Glomerular visceral epithelial cell (primary cell): ENCODE results near the gene ARCN1.
"Not testable (repeated sequence)": the region's sequence is repeated elsewhere in the genome, so short reads cannot be mapped to it uniquely, and the experiment has no call there.

ENCODE experiments used
- DNase-seq: peaks from one replicate; pipeline ENCODE4 v3.0.0-alpha.2; 2016; ENCODE audit errors: extremely low spot score

ARCN1 gene

DNA sequence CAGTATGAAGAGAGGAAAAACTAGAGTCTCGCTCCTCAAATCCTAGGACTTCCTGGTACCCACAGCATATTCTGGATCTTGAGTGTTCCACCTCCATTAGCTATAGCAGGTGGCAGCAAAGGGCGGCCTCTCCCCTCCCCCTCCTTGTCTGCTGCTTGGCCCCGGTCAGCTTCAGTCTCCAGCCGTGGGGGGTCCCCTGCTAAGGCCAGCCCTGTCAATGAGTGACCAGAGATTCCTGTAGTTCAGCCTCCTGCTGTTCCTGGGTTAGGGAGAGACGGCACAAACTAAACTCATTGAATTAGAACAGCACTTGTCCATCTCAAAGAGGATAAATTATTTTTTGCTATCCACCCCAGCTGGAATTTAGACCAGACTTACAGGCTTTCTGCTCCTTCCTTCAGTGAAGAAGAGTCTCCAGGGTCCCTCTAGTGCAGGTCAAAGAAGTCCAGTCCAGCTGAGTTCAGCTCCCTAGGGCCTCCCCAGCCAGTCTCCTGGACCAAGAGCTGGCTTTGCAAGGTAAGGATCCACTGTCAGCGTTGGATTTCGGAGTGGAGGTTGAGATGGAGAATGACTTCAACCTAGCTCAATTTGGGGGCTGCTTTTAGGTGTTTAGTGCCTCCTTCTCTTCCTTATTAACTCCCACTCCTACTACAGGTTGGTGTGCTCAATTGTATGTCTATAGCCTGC lies 34.1 kb downstream of the ARCN1 start:
- DNase-seq = peak; percentile 86

DNA sequence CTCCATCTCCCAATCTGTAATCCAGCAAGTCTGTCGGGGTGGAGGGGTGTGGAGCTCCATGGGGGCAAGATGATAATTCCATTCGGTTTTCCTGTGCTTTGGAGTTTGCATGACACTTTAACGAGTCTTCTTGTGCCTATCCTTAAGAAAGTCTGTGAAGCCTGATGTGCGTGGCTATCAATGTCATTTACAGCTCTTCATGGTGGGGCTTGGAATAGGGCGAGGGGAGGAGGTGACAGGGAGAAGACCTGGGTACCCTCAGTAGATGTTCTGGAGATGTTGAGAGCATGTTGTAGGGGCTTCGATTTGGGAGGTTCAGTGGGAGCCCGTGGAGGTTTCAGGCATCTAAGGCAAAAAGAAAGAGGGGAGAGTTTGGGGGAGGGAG lies 34.6 kb downstream of the ARCN1 start:
- DNase-seq = no peak

DNA sequence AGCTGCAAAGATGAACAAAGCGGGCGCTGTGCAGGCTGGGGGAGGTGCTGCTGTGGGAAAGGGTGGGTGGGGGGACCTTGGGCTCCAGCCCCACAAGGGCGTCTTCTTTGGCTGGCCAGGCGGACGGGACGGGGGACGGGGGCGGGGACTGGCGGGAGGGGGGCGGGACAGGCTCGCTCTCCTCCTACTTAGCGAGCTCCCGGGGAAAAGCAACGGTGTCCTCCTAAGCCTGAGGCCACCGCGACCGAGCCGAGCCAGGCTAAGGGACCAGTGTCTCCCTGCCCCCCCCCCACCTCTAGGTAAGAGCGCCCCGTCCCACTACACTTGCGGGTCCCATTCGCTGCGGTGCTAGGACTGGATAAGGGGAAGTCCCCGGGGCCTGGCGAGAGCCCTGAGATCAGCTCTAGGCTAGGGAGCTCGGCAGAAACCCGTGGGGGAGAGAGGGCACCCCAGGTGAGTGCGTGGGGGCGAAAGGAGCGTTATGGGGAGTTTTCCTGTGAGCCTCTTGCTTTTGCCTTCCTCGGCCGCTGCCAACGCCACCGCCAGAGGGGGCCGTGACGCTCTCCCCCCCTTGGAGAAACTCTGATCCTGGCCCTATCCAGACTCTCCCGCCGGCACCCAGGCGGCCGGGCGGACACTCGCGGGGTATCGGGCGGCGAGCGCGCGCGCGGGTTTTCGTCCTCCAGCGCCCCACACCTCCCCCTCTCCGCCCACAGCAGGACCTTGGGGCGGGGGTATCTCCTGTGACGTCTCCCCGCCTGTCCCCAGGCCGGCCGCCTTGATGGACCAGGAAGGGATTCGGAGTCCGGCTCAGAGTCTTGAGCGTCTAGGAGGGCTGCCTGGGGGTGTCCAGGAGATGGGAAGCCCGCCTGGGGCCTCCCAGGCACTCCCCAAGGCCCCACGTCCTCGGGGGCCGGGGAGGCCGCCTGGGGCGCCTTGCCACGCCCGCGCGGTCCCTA lies 35.5 kb downstream of the ARCN1 start, which contains the start of gene PHLDB1:
TSS of gene PHLDB1 (plus strand) at position 215 of the 959 bp plus-strand sequence. CDS start 6,222 bp downstream, outside the sequence.
- DNase-seq = peak; percentile 73

DNA sequence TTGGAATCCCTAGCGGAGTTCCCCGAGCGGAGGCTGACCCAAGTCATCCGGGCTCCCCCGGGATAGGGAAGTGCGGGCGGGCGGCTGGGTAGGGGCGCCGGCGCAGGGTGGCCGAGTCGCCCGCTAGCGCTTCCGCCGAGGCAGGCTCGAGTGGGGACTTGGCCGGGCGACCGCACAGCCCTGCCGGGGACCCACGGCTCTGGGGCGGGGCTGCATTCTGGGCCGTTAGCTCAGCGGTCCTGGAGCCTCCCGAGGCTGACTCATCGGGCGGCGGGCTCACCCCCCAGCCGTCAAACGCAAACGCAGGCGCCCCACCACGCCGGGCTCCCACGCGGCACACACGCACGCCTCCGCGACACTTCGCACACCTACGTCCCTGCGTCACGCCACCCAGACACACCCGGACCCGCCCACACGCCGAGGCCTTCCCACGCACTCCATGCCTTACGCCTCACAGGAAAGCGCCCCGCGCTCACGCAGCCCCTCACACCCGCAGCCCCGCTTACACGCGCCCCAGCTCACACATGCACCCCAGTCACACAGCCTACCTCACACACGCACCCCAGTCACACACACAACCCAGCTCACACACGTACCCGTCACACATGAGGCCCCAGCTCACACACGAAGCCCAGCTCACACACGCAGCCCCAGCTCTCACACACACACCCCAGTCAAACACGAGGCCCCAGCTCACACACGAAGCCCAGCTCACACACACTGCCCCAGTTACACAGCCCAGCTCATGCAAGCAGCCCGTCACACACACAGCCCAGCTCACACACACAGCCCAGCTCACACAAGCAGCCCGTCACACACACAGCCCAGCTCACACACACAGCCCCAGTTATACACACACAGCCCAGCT lies 36.4 kb downstream of the ARCN1 start:
- peak; percentile 75 for DNase-seq

DNA sequence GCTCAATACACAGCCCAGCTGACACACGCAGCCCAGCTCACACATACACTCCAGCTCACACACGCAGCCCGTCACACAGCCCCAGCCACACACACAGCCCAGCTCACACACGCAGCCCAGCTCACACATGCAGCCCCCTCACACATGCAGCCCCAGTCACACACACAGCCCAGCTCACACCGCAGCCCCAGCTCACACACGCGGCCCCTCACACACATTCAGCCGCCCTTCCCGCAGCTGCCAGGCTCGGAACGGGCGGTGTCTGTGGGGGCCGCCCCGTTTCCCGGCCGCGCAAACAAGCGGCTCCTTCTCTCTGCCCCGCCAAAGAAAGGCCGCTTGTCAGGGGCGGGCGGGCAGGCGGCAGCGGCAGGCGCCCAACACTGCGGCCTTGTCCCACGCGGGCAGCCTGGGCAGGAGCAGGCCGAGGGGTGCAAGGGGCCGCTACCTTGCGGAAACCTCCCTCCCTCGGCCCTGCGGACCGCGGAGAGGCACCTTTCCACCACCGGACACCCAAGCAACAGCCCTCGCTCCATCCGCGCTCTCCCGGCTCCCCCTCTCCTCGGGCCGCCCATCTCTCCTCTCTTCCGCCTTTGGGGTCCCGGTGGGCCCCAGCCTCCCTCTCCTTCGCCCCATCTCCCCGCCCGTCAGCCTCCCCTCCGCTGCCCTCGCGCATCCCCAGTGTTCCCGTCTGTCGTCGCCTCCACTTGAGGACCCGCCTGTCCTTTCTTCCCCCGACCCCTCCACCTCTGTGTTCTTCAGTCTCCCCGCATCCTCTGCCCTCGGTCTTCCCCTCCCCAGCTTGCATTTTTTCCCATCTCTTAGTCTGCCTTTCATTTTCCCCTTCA lies 37.4 kb downstream of the ARCN1 start:
- DNase-seq = no peak

DNA sequence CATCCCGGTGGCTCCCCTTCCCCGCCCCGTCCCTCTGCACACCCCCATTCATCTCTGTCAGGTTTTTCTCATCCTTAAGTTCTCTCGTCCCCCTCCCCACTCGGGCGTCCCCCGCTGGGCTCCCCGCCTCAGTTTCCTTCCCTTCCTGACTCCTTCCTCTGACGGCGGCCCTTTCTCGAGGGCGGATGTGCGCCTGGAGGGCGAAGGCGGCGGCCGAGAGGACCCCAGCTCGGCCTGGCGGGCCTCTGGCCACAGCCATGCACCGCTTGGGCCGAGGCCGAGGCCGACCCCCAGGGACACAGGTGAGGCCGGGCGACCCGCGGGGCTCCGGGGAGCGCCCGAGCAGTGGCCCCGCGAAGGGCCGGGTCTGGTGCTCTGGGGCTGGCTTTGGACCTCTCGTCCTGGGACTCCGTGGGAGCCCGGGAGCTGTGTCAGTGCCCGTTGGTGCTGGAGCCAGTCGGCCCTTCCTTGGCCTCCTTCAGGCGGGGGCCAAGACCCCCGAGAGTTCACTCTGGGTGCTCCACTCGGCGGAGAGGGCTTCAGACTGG lies 38.1 kb downstream of the ARCN1 start:
- DNase-seq = no peak

DNA sequence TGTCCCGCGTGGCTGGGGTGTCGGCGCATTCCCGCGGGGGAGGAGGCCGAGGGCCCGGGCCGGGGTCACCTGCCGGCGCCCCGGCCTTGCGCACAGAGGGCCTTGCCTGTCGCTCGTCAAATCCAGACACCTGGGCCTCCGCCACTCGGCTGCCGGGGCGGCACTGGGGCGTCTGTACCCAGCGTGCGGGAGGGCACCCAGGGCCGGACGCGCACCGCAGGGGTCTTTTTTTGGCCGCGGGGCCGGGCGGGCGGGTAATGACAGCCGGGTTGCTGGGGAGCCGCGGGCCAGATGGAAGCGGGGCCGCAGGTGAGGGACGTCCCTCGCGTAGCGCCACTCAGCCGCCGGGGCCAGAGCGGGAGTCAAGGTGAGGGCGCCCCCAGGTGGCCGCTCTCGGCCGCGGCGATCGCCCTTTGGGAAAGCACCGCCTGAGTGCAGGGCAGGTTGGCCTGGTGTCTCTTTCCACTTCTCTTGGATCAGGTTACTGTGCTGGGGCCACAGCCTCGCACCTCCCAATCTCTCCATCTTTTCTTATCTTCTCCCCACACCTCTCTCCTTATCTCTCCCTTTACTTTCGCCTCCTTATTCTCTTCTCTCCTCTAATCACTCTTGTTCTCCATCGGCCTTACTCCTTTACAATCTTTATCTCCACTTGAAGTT lies 38.7 kb downstream of the ARCN1 start:
- peak; percentile 70 for DNase-seq

DNA sequence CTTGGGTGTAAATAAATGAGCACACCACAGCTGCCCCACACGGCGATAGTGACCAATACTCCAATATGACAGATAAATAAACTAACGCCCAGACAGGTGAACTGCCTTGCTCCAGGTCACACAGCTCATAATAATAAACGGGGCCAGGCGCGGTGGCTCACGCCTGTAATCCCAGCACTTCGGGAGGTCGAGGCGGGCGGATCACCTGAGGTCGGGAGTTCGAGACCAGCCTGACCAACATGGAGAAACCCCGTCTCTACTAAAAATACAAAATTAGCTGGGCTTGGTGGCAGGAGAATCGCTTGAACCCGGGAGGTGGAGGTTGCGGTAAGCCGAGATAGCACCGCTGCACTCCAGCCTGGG lies 39.2 kb downstream of the ARCN1 start:
- not testable (repeated sequence) for DNase-seq

DNA sequence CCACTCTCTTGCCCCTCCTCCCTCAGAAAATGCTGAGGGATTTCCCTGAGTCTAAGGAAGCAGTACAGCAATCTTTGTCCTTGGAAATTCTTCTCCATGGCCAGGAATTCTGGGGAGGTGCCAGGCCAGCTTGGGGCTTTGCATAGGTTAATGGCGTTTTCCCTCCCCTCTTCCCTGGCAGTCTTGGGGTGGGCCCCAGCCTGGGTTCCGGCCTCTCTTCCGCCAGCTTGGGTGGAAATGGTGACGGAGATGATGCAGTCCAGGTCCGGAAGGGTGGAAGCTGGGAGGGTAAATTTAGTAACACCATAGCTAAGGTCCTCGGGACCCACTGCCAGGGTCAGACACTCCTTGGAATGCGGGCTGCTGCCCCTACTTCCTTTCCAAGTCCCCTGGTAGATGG lies 40.2 kb downstream of the ARCN1 start:
- no peak for DNase-seq

DNA sequence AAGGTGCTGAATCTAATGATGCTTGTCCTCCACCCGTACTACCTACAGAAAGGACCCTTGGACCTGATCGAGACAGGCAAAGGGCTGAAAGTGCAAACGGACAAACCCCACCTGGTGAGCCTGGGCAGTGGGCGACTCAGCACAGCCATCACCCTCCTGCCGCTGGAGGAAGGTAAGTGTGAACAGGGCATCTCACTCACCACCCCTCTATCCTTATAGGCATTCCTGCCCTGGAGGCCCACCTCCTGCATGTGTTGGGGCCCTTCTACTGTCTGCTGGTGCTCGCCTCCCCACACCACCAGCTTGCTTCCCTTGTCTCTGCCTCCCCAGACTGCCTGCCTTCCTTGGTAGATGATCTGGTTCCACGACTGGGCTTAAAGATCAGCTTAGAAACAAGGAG lies 42.3 kb downstream of the ARCN1 start:
- no peak for DNase-seq

DNA sequence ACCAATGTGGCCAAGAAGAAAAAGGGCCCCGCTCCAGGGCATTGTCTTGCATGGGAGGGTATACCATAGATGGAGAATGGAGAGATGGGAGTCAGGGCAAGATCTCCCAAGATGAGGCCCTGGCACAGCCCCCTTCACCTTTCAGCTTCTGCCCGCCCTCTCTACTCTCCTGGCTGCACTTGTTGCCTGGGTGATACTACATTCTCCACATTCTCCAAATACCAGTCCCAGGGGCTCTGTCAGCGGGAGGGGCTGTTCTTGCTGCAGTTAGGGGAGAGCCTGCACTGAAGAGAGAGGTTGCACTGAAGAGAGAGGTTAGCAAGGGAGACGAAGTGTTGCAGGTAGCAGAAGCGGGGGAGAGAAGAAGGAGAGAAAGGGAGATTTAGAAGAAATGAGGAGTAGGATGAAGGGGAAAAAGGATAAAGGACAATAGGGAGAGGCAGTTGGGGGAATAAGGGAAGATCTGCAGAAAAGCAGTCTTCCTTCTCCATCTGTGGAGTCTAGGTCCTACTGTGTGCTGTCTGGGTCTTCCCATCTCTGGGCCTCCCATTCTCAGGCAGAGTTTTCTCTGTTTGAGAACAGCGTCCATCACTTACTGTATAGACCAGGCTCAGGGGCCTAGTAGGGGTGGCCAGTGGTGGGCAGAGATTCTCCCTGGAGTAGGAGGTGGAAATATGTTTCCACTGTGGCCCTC lies 43.2 kb downstream of the ARCN1 start:
- DNase-seq = peak; percentile 75

DNA sequence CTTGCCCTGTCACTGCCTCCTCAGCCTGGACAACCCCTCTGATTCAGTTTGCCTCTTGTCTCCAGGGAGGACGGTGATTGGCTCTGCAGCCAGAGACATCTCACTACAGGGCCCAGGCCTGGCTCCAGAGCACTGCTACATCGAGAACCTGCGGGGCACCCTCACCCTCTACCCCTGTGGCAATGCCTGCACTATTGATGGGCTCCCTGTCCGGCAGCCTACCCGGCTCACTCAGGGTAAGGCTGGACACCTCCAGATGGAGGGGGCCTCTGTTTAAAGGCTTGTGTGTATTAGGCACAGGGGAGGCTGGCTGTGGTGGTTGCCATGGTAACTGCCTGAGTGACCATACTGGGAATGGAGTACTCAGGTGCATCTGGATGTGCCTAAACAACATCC lies 43.8 kb downstream of the ARCN1 start:
- no peak for DNase-seq

DNA sequence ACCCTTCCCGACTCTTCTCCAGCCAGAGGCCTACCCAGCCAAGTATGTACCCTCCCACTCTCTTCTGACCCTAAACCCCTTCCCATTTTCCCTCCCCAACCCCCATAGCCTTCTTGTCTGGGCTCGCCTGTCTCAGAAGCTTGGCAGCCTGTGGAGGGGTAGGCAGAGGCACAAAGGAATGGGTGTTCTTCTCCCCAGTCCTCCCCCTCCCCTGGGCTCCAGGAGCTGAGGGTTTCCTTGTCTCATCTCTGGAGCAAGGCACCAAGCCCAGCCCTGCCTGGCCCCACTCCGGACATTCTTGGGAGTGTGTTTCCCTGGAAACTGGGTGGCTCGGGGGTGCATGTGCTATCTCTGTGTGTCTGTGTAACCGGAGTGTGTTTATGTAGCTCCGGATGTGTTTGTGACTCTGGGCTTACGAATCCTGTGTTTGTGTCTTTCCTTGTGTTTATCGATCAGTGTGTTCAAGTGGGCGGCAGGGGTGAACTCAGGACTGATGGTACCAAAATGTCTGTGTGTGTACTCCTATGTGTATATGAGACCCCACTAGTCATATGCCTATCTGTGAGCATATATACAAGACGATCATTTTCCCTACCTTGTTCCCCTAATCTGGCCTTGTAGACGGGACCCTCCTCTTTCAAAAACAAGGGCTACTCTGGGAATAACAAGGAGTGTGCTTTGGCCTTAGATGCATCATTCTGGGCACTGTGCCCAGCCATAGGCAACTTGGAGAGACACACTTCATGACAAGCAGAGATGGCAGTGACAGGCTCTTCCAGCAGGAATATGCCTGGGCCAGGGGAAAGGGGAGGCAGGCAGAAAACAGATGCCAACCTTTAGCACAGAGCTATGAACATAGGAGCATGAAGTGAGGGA lies 46.1 kb downstream of the ARCN1 start:
- no peak for DNase-seq

DNA sequence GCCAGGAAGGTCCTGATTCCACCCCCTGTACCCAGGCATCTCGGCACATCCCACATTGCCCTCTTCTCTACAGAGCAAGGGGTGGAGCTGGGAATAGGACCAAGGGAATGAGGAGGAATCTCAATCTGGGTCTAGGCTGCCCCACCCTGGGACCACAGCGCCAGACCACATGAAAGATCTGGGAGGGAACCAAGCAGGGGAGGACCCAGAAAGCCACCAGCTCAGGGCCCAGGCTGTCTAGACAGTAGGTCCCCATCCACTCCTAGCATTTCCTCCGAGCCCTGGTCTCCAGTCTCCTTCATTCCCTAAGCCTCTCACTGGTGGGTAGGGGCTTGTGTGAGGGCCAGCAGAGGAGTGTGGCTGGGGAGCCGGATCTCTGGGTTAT lies 46.8 kb downstream of the ARCN1 start:
- DNase-seq = peak; percentile 83

DNA sequence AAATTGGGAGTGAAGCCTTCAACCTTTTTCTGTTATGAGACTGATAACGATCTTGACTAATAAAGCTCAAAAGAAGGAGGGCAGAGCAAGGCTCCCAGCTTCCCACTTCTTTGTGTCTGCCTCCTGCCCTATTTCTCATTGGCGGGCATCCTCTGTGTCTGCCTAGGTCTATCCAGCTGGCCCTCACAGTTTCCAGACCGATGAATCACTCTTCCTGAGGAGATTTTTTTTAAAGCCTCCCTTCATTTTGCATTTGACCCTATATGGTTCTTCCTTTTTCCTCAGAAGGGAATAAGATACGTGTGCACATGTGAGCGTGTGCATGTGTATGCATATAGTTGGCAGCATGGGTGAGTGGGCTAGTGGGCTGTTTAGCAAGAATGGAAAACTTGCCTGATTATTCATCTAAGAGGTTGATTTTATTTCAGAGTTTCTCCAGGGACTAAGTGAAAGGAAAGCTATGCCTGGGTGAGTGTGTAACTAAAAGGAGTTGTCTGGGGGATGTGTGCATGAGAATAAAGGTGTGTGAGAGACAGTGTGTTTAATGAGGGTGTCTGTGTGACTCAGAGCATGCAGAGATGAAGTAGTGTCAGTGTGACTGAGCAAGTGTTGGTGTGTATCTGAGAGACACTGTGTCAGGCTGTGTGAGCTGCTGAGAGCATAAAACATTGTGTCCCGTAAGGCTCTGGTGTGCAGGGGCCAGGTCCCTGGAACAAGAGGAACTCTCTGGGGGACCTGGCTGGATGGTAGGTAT lies 47.4 kb downstream of the ARCN1 start:
- DNase-seq = peak; percentile 88

DNA sequence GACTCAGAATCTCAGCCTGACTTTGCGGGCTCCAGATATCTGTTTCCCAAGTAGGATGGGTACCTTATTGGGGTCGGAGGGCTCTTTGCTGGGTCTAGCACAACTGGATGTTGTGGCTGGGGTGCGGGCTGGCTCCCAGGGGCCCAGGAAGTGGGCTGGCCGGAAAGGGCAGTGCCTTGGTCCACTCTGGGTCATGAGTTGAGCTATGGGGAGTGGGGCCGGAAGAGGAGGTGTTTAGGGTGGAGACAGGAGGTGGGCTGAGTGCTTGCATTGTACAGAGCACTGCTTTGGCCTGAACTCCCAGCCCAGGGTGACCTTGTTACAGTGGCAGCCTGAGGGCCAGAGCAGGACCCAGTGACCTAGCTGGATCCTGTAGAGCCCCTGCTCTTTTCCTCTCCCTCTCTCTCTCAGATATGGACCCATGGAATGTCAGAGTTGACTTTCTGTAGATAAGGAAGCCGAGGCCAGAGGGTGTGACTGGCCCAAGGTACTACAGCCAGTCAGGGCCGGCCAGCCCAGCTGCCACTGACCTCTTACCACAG lies 48.4 kb downstream of the ARCN1 start:
- DNase-seq = peak; percentile 58

DNA sequence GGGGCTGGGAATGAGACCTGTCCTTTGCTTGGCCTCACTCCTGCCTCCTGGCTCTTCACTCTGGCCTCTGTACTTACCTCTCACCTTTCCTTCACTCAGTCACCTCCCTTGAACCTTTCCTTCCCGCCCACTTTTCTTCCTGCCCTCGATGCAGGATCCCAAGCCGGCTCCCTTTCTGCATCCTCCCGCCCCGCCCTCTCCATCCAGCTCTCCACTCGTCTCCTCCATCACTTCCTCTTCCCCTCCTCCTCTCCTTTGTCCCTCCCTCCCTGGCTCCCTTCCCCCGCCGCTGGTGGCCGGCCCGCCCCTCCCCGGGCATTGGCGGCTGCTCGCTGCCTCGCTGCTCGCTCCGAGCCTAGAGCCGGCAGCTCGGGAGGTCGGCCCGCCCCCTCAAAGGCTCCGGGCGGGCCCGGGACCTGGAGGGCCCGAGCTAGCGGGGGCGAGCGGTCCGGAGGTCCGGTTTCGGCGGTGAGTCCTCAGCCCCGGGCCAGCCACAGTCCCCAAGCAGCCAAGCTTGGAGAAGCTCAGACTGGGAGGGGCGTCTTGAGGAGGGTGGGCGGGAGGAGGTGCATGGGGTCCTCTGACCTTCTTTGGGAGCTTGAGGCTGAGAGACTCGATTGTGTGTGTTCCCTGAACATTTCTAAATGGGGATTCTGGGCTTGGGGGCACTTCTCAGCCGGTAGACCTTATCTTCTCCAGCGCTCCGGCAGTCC lies 49.0 kb downstream of the ARCN1 start:
- DNase-seq = peak; percentile 90
